Thyroid gland (tissue), 4 donors: ENCODE data around the gene BRAP. TPM values are rescaled to one million over a fixed set of nuclear protein-coding genes. Genes with fewer than 3 reads are reported as not detected.
A peak's percentile ranks its signal among the peaks of the same experiment; 100 is the strongest.
"Not testable (repeated sequence)": the region's sequence is repeated elsewhere in the genome, so short reads cannot be mapped to it uniquely, and the experiment has no call there.

Experiments
- DNase-seq, 2 donors: peaks; one replicate each; pipeline ENCODE4 v3.0.0-alpha.2; 2019
- H3K27ac ChIP-seq, 3 donors: fragments of 200-600 bp; sonication (generic); 1 replicate in 2 of 3; 2 replicates in 1 of 3; pipeline ENCODE4 v1.5.1; 2016 to 2019; ENCODE audit warnings: mild to moderate bottlenecking in 1 of 3, moderate library complexity in 1 of 3
- H3K27me3 ChIP-seq: fragments of 200-600 bp; sonication (generic); one replicate; pipeline ENCODE4 v1.5.1; 2019
- H3K36me3 ChIP-seq, 2 donors: fragments of 200-600 bp; sonication (generic); one replicate each; pipeline ENCODE4 v1.5.1; 2016 to 2019
- H3K4me1 ChIP-seq, 2 donors: fragments of 200-600 bp; sonication (generic); one replicate each; pipeline ENCODE4 v1.5.1; 2017 to 2019
- H3K4me3 ChIP-seq, 3 donors: fragments of 200-600 bp; sonication (generic); replicated peaks in 1 of 3; 1 replicate in 2 of 3; 2 replicates in 1 of 3; pipeline ENCODE4 v1.5.1; 2016; ENCODE audit warnings: mild to moderate bottlenecking in 1 of 3
- H3K9me3 ChIP-seq: fragments of 200-600 bp; sonication (generic); one replicate; pipeline ENCODE4 v1.5.1; 2017
- CTCF ChIP-seq, 6 experiments: fragments of 200-600 bp in 3 of 6; fragments of 450-650 bp in 3 of 6; sonication (generic) in 3 of 6; IDR thresholded peaks; one replicate each; pipeline ENCODE4 v1.5.1; 2016 to 2019; ENCODE audit warnings: antibody characterized with exemption in 6 of 6, mild to moderate bottlenecking in 2 of 6, inconsistent platforms in 1 of 6, moderate library complexity in 1 of 6
- POLR2A ChIP-seq, 2 donors: fragments of 450-650 bp; IDR thresholded peaks; one replicate each; pipeline ENCODE4 v1.6.1; 2017; ENCODE audit warnings: antibody characterized with exemption in 2 of 2, mild to moderate bottlenecking in 2 of 2, moderate library complexity in 1 of 2
- WGBS, 2 donors: methylation state at CpG; one replicate each; pipeline ENCODE4 v1.1.5; 2017; 5-methylcytosine and 5-hydroxymethylcytosine counted together
- intact Hi-C: fragments of 100-400 bp; cut with DNase I; formaldehyde crosslinking; loops from one replicate; pipeline ENCODE4 v1.15.1; 2023
- total RNA-seq, 4 donors: library from RNA; depleted of rRNA; stranded (reverse); fragments of >200 nt; gene quantifications; one replicate each; pipeline ENCODE4 v1.2.3, GENCODE V29; 2016

The BRAP gene
- total RNA-seq, 4 donors from 2014 or later = 18.4 to 23.5 (median 21.9) TPM

- intact Hi-C loops = no loop called here
- peaks cover 71 to 78% of the 10 kb centered on the region in 2 donors for H3K36me3 ChIP-seq
- DNase-seq = no peak
- TF ChIP-seq CTCF (IDR thresholded peaks at IDR 0.05) (no peak), POLR2A (IDR thresholded peaks at IDR 0.05) (no peak)
- no peaks in the 10 kb centered on the region for H3K27me3 ChIP-seq
- H3K9me3 ChIP-seq = no peaks in the 10 kb centered on the region
- whole genome bisulfite sequencing, 2 donors = 77 to 87% methylated on average over 6 of the region's 6 CpGs
- no peaks in the 10 kb centered on the region for H3K4me1 ChIP-seq
- no peak overlapping the region for H3K27ac ChIP-seq
- no peak overlapping the region for H3K4me3 ChIP-seq
Observed at GRCh38 chr12:111653596-111653995, 32.2 kb downstream of the BRAP start.

- WGBS, 2 donors = 90 to 91% methylated on average over 9 of the region's 9 CpGs
- H3K27ac ChIP-seq, intact Hi-C loops, H3K4me3 ChIP-seq, H3K27me3 ChIP-seq, H3K9me3 ChIP-seq, H3K4me1 ChIP-seq, DNase-seq: not testable (repeated sequence)
- peaks cover 67 to 75% of the 10 kb centered on the region in 2 donors for H3K36me3 ChIP-seq
Observed at GRCh38 chr12:111652530-111652929, 33.2 kb downstream of the BRAP start.

GRCh38 chr12:111650912-111651311 is 34.8 kb downstream of the BRAP start:
- no peak for TF ChIP-seq POLR2A (IDR thresholded peaks at IDR 0.05)
- no peak for TF ChIP-seq CTCF (IDR thresholded peaks at IDR 0.05)
- H3K4me1 ChIP-seq = no peaks in the 10 kb centered on the region
- intact Hi-C loops = no loop called here
- no peak overlapping the region for H3K4me3 ChIP-seq
- H3K36me3 ChIP-seq = peaks cover 65 to 69% of the 10 kb centered on the region in 2 donors
- H3K9me3 ChIP-seq = no peaks in the 10 kb centered on the region
- 96 to 98% methylated on average over 7 of the region's 7 CpGs for WGBS, 2 donors
- no peak for DNase-seq
- H3K27ac ChIP-seq = no peak overlapping the region
- no peaks in the 10 kb centered on the region for H3K27me3 ChIP-seq

GRCh38 chr12:111645433-111645832 is 40.3 kb downstream of the BRAP start:
- WGBS, 2 donors = 81 to 84% methylated on average over 5 of the region's 5 CpGs
- peaks cover 48 to 55% of the 10 kb centered on the region in 2 donors for H3K36me3 ChIP-seq

GRCh38 chr12:111643427-111643826 is 42.3 kb downstream of the BRAP start:
- Histone ChIP-seq H3K36me3 (peaks cover 30 to 39% of the 10 kb centered on the region in 2 donors), H3K9me3 (no peaks in the 10 kb centered on the region), H3K27ac (no peak overlapping the region), H3K4me1 (peaks cover 0 to 10% of the 10 kb centered on the region in 2 donors), H3K27me3 (no peaks in the 10 kb centered on the region), H3K4me3 (no peak overlapping the region)
- no peak for TF ChIP-seq CTCF (IDR thresholded peaks at IDR 0.05)
- TF ChIP-seq POLR2A (IDR thresholded peaks at IDR 0.05) = no peak
- 49 to 61% methylated on average over 3 of the region's 3 CpGs for WGBS, 2 donors
- intact Hi-C loops = no loop called here
- no peak for DNase-seq

More at GRCh38 chr12:111645433-111645832, 40.3 kb downstream of the BRAP start:
- TF ChIP-seq CTCF (IDR thresholded peaks at IDR 0.05) (no peak), POLR2A (IDR thresholded peaks at IDR 0.05) (no peak)
- H3K27ac ChIP-seq = peak overlapping the region in 1 of 3 donors; percentile 41
- no peaks in the 10 kb centered on the region for H3K27me3 ChIP-seq
- DNase-seq = no peak
- peaks cover 0 to 10% of the 10 kb centered on the region in 2 donors for H3K4me1 ChIP-seq
- no peak overlapping the region for H3K4me3 ChIP-seq
- H3K9me3 ChIP-seq = no peaks in the 10 kb centered on the region
- intact Hi-C loops = no loop called here
